ENCODE measurements around the gene CSNK1G3.

DNA sequence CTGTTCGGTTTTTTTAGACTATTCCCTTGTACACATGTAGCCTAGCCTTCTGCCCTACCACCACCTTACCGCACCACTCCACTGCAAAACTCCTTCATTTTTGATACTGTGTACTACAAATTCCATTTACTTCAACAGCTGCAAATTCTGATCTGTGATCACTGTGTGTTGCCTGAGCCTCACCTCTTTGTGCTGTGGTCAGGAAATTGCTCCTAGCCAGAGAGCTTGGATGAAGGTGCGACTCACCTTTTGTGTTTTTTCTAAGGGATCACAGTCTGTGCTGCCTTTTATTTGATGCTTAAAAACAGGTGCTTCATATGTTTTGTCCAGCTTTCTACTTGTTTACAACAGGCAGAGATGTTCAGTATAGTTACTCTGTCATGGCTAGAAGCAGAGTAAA is 31.5 kb downstream of the CSNK1G3 start:
- TF ChIP-seq, protein P1, sequence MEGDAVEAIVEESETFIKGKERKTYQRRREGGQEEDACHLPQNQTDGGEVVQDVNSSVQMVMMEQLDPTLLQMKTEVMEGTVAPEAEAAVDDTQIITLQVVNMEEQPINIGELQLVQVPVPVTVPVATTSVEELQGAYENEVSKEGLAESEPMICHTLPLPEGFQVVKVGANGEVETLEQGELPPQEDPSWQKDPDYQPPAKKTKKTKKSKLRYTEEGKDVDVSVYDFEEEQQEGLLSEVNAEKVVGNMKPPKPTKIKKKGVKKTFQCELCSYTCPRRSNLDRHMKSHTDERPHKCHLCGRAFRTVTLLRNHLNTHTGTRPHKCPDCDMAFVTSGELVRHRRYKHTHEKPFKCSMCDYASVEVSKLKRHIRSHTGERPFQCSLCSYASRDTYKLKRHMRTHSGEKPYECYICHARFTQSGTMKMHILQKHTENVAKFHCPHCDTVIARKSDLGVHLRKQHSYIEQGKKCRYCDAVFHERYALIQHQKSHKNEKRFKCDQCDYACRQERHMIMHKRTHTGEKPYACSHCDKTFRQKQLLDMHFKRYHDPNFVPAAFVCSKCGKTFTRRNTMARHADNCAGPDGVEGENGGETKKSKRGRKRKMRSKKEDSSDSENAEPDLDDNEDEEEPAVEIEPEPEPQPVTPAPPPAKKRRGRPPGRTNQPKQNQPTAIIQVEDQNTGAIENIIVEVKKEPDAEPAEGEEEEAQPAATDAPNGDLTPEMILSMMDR (IDR thresholded peaks at IDR 0.05): no peak
- no peak for TF ChIP-seq POLR2A (IDR thresholded peaks at IDR 0.05)
